HCT116 (cell line): ENCODE measurements around the gene SARNP. TPM values are rescaled to one million over a fixed set of nuclear protein-coding genes. Genes with fewer than 3 reads are reported as not detected.

Experiments
- ATAC-seq: fragments of 200-7000 bp; cut with Tn5 transposase; 2 replicates; pipeline ENCODE4 v1.9.1; 2020; ENCODE audit warnings: mild to moderate bottlenecking, moderate library complexity
- BruUV-seq: library from RNA; stranded (reverse); fragments of 400-500 nt; replicated peaks from 2 replicates; lab custom pipeline; 2021; lab: Mats Ljungman, UMichigan
- CTCF ChIA-PET: fragments of 300-600 bp; sonication (Branson Sonifier 250); formaldehyde crosslinking; loops from one replicate; lab custom pipeline; 2021; ENCODE audit warnings: antibody characterized with exemption; lab: Charles Lee
- POLR2A ChIA-PET: fragments of 300-600, 350-600 bp; sonication (Branson Sonifier 250); formaldehyde crosslinking; loops from one replicate; lab custom pipeline; 2021; ENCODE audit warnings: antibody characterized with exemption; lab: Charles Lee
- RAD21 ChIA-PET, 2 experiments: fragments of 300-600 bp; sonication (Branson Sonifier 250); formaldehyde crosslinking; loops; one replicate each; lab custom pipeline; 2023; ENCODE audit warnings: low total read pairs in 2 of 2; ENCODE audit not compliant: uncharacterized antibody in 2 of 2, unreplicated experiment in 2 of 2, low non-redundant PET in 1 of 2; lab: Charles Lee
- DNase-seq: peaks from one replicate; pipeline ENCODE4 v3.0.0-alpha.2; 2010; ENCODE audit warnings: low read depth, low spot score
- H2AFZ ChIP-seq: fragments of 200-600 bp; shearing (Covaris generic), sonication (generic); 2 replicates; pipeline ENCODE4 v1.6.1; 2017; ENCODE audit warnings: low read depth, mixed run types, mixed read lengths, antibody characterized with exemption, low read length; ENCODE audit not compliant: poor library complexity, severe bottlenecking
- H3K27ac ChIP-seq: 2 replicates; pipeline ENCODE4 v1.5.1; 2012; ENCODE audit warnings: low read depth, low read length
- H3K27me3 ChIP-seq: fragments of 200-600 bp; sonication (generic); 2 replicates; pipeline ENCODE4 v1.6.1; 2016; ENCODE audit warnings: mixed run types, low read length, mixed read lengths; ENCODE audit not compliant: insufficient read depth
- H3K36me3 ChIP-seq, 2 experiments: fragments of 200-500 bp in 1 of 2; fragments of 200-600 bp in 1 of 2; sonication (Bioruptor generic) in 1 of 2; sonication (generic) in 1 of 2; 2 replicates each; pipeline versions ENCODE4 v1.5.1 to v1.6.1; 2014 to 2016; ENCODE audit warnings: low read length in 2 of 2, inconsistent platforms in 1 of 2, mixed read lengths in 1 of 2, mixed run types in 1 of 2; ENCODE audit not compliant: insufficient read depth in 2 of 2, control insufficient read depth in 1 of 2
- H3K4me1 ChIP-seq, 2 experiments: fragments of 200-600 bp in 1 of 2; sonication (generic) in 1 of 2; 2 replicates each; pipeline versions ENCODE4 v1.5.1 to v1.6.1; 2012 to 2017; ENCODE audit warnings: low read length in 2 of 2, inconsistent platforms in 1 of 2, mild to moderate bottlenecking in 1 of 2, mixed read lengths in 1 of 2, mixed run types in 1 of 2, moderate library complexity in 1 of 2; ENCODE audit not compliant: insufficient read depth in 2 of 2, control insufficient read depth in 1 of 2
- H3K4me2 ChIP-seq: fragments of 200-600 bp; sonication (generic); 2 replicates; pipeline ENCODE4 v1.6.1; 2017; ENCODE audit warnings: mixed run types, low read length, mixed read lengths
- H3K4me3 ChIP-seq, 2 experiments: fragments of 200-600 bp in 1 of 2; sonication (generic) in 1 of 2; replicated peaks in 1 of 2; 2 replicates each; pipeline ENCODE4 v1.5.1; 2011 to 2016; ENCODE audit warnings: low read length in 2 of 2, control low read depth in 1 of 2, low read depth in 1 of 2, mild to moderate bottlenecking in 1 of 2, mixed read lengths in 1 of 2, mixed run types in 1 of 2
- H3K79me2 ChIP-seq: fragments of 200-600 bp; sonication (generic); 2 replicates; pipeline ENCODE4 v1.6.1; 2017; ENCODE audit warnings: mild to moderate bottlenecking, mixed run types, low read length, moderate library complexity, mixed read lengths; ENCODE audit not compliant: insufficient read depth
- H3K9ac ChIP-seq: fragments of 200-600 bp; sonication (generic); 2 replicates; pipeline ENCODE4 v1.6.1; 2016; ENCODE audit warnings: low read length, mixed read lengths
- H3K9me2 ChIP-seq: fragments of 200-600 bp; sonication (generic), shearing (Covaris generic); 2 replicates; pipeline ENCODE4 v1.6.1; 2017; ENCODE audit warnings: mixed run types, mild to moderate bottlenecking, moderate library complexity; ENCODE audit not compliant: insufficient read depth
- H3K9me3 ChIP-seq, 2 experiments: fragments of 200-500 bp in 1 of 2; fragments of 200-600 bp in 1 of 2; sonication (Bioruptor generic) in 1 of 2; sonication (generic) in 1 of 2; 2 replicates each; pipeline ENCODE4 v1.6.1; 2014 to 2017; ENCODE audit warnings: low read length in 2 of 2, mixed read lengths in 2 of 2, inconsistent platforms in 1 of 2, low read depth in 1 of 2, mild to moderate bottlenecking in 1 of 2, mixed run types in 1 of 2, moderate library complexity in 1 of 2; ENCODE audit not compliant: control insufficient read depth in 1 of 2, insufficient read depth in 1 of 2
- H4K20me1 ChIP-seq: fragments of 200-600 bp; sonication (generic), shearing (Covaris generic); 2 replicates; pipeline ENCODE4 v1.6.1; 2017; ENCODE audit warnings: mixed run types, mild to moderate bottlenecking, moderate library complexity; ENCODE audit not compliant: insufficient read depth
- ATF3 ChIP-seq: IDR thresholded peaks from 2 replicates; pipeline ENCODE4 v1.6.1; 2012
- CBX3 ChIP-seq: IDR thresholded peaks from 2 replicates; pipeline ENCODE4 v1.6.1; 2012; ENCODE audit warnings: low read depth
- ELF1 ChIP-seq: IDR thresholded peaks from 2 replicates; pipeline ENCODE4 v1.6.1; 2012; ENCODE audit warnings: low read depth, borderline replicate concordance
- EZH2 ChIP-seq: fragments of 200-600 bp; sonication (generic); IDR thresholded peaks from 2 replicates; pipeline ENCODE4 v1.6.1; 2017; ENCODE audit warnings: antibody characterized with exemption, mixed run types
- JUND ChIP-seq: IDR thresholded peaks from 2 replicates; pipeline ENCODE4 v1.6.1; 2012
- MAX ChIP-seq: IDR thresholded peaks from 2 replicates; pipeline ENCODE4 v1.6.1; 2012
- POLR2AphosphoS5 ChIP-seq: IDR thresholded peaks from 2 replicates; pipeline ENCODE4 v1.6.1; 2011; ENCODE audit warnings: mild to moderate bottlenecking, low read depth, low read length, moderate library complexity
- RAD21 ChIP-seq: IDR thresholded peaks from 2 replicates; pipeline ENCODE4 v1.6.1; 2012; ENCODE audit warnings: low read depth, mild to moderate bottlenecking
- SIN3A ChIP-seq: IDR thresholded peaks from 2 replicates; pipeline ENCODE4 v1.6.1; 2012; ENCODE audit warnings: low read depth
- SP1 ChIP-seq: IDR thresholded peaks from 2 replicates; pipeline ENCODE4 v1.6.1; 2012; ENCODE audit warnings: low read depth
- SRF ChIP-seq: IDR thresholded peaks from 2 replicates; pipeline ENCODE4 v1.6.1; 2012; ENCODE audit warnings: low read depth
- TCF7L2 ChIP-seq: IDR thresholded peaks from 2 replicates; pipeline ENCODE4 v1.7.0; 2011; ENCODE audit warnings: borderline replicate concordance, inconsistent platforms; ENCODE audit not compliant: insufficient read depth, insufficient read length; ENCODE audit errors: extremely low read depth
- ZBTB33 ChIP-seq: IDR thresholded peaks from 2 replicates; pipeline ENCODE4 v1.6.1; 2011; ENCODE audit warnings: mild to moderate bottlenecking, low read length, moderate library complexity; ENCODE audit not compliant: insufficient replicate concordance; ENCODE audit errors: extremely low read depth
- intact Hi-C: fragments of 100-400 bp; cut with micrococcal nuclease; formaldehyde crosslinking; loops from 2 replicates; pipeline ENCODE4 v1.10.0; 2022
- total RNA-seq: library from RNA; stranded (reverse); gene quantifications from one replicate; pipeline ENCODE4 v1.2.1, GENCODE V29; 2021; ENCODE audit not compliant: unreplicated experiment

SARNP gene
- total RNA-seq, 1 experiment from 2014 or later: 82.4 TPM

GRCh38 chr12:55762646-55763045, 54.9 kb downstream of the SARNP start:
- no peaks in the 10 kb centered on the region for H3K4me1 ChIP-seq
- no peak overlapping the region for H3K4me2 ChIP-seq
- BruUV-seq: no TSS peak
- H3K79me2 ChIP-seq: peaks cover 9% of the 10 kb centered on the region; the same call in 1 of the 2 replicates
- DNase-seq (no peak), ATAC-seq (no peak)
- H2AFZ ChIP-seq: no peak overlapping the region
- intact Hi-C loops: no loop called here
- RAD21 ChIA-PET: interaction anchor here in 1 of 2 experiments (0.5 kb wide), 1 partner anchor 947 kb away, joined by 3 read pairs; no protein-coding TSS in a partner anchor
- CTCF ChIA-PET: interaction anchor here (0.9 to 1.0 kb wide), 2 partner anchors 24 to 26 kb away, joined by 3 to 4 read pairs; no protein-coding TSS in a partner anchor
- H3K27ac ChIP-seq: no peak overlapping the region
- H3K9me3 ChIP-seq: no peaks in the 10 kb centered on the region
- no peaks in the 10 kb centered on the region for H3K27me3 ChIP-seq
- POLR2A ChIA-PET: no interaction called here
- no peak for TF ChIP-seq CBX3
- TF ChIP-seq ELF1: no peak
- no peak for TF ChIP-seq MAX
- TF ChIP-seq RAD21: no peak
- TF ChIP-seq SIN3A: no peak
- no peak for TF ChIP-seq SRF
- TF ChIP-seq SP1: no peak
- TF ChIP-seq POLR2AphosphoS5: no peak
- no peak for TF ChIP-seq ZBTB33
- TF ChIP-seq JUND: no peak
- TF ChIP-seq TCF7L2: no peak
- TF ChIP-seq ATF3: no peak
- TF ChIP-seq EZH2: no peak
- H3K9me2 ChIP-seq: no peaks in the 10 kb centered on the region
- H3K9ac ChIP-seq: no peak overlapping the region
- no peak overlapping the region for H3K4me3 ChIP-seq
- H3K36me3 ChIP-seq: peaks cover 18 to 35% of the 10 kb centered on the region in 2 experiments
- no peaks in the 10 kb centered on the region for H4K20me1 ChIP-seq
